Tibial artery (tissue), 4 donors: Measurements from ENCODE around the gene RFPL3.
A peak's percentile ranks its signal among the peaks of the same experiment; 100 is the strongest.

Experiments used
- DNase-seq, 2 donors: peaks; one replicate each; pipeline ENCODE4 v3.0.0-alpha.2; 2019
- H3K27ac ChIP-seq, 2 donors: fragments of 200-600 bp; sonication (generic) in 1 of 2; 1 replicate in 1 of 2; 2 replicates in 1 of 2; pipeline ENCODE4 v1.5.1; 2018 to 2019; ENCODE audit warnings: mild to moderate bottlenecking in 1 of 2
- H3K27me3 ChIP-seq, 2 donors: fragments of 200-600 bp; sonication (generic) in 1 of 2; one replicate each; pipeline versions ENCODE4 v1.5.1 to v1.6.0; 2016 to 2019
- H3K36me3 ChIP-seq, 3 donors: fragments of 200-600 bp; sonication (generic) in 2 of 3; one replicate each; pipeline ENCODE4 v1.5.1; 2016 to 2019; ENCODE audit warnings: mild to moderate bottlenecking in 2 of 3
- H3K4me1 ChIP-seq, 4 donors: fragments of 200-600 bp; sonication (generic) in 2 of 4; 1 replicate in 3 of 4; 2 replicates in 1 of 4; pipeline ENCODE4 v1.5.1; 2016 to 2019
- H3K4me3 ChIP-seq, 2 donors: fragments of 200-600 bp; sonication (generic) in 1 of 2; 1 replicate in 1 of 2; 2 replicates in 1 of 2; pipeline ENCODE4 v1.5.1; 2018 to 2019; ENCODE audit warnings: mild to moderate bottlenecking in 2 of 2
- H3K9me3 ChIP-seq, 3 donors: fragments of 200-600 bp; sonication (generic) in 1 of 3; one replicate each; pipeline ENCODE4 v1.5.1; 2016 to 2019
- CTCF ChIP-seq, 2 experiments: fragments of 200-600 bp in 1 of 2; fragments of 450-650 bp in 1 of 2; IDR thresholded peaks; one replicate each; pipeline ENCODE4 v1.5.1; 2017 to 2019; ENCODE audit warnings: antibody characterized with exemption in 2 of 2, mild to moderate bottlenecking in 1 of 2, moderate library complexity in 1 of 2
- intact Hi-C: fragments of 100-400 bp; cut with DNase I; formaldehyde crosslinking; loops from one replicate; pipeline ENCODE4 v1.15.0; 2023; ENCODE audit warnings: low total_unique reads

Gene RFPL3

GRCh38 chr22:32319861-32320406 is 37.7 kb upstream of the RFPL3 start:
- Histone ChIP-seq H3K9me3 (peaks cover 0 to 5% (median 0%) of the 10 kb centered on the region in 3 donors), H3K4me3 (no peak overlapping the region), H3K27ac (no peak overlapping the region), H3K27me3 (peaks cover 0 to 7% of the 10 kb centered on the region in 2 donors), H3K36me3 (no peaks in the 10 kb centered on the region), H3K4me1 (no peaks in the 10 kb centered on the region)
- DNase-seq: no peak
- intact Hi-C loops: no loop called here
- TF ChIP-seq CTCF (IDR thresholded peaks at IDR 0.05): no peak

- intact Hi-C loops: no loop called here
- no peaks in the 10 kb centered on the region for H3K36me3 ChIP-seq
- TF ChIP-seq CTCF (IDR thresholded peaks at IDR 0.05): no peak
- no peak overlapping the region for H3K27ac ChIP-seq
- H3K9me3 ChIP-seq: no peaks in the 10 kb centered on the region
- peak in 1 of 2 donors; percentile 40 for DNase-seq
- H3K27me3 ChIP-seq: peaks cover 0 to 7% of the 10 kb centered on the region in 2 donors
- no peaks in the 10 kb centered on the region for H3K4me1 ChIP-seq
- H3K4me3 ChIP-seq: no peak overlapping the region
These were observed 34.7 kb upstream of the RFPL3 start for GRCh38 chr22:32322986-32323385.

GRCh38 chr22:32323513-32324164 is 34.0 kb upstream of the RFPL3 start:
- DNase-seq: peak in 1 of 2 donors; percentile 31
- H3K36me3 ChIP-seq: no peaks in the 10 kb centered on the region
- TF ChIP-seq CTCF (IDR thresholded peaks at IDR 0.05): no peak
- no peaks in the 10 kb centered on the region for H3K9me3 ChIP-seq
- intact Hi-C loops: no loop called here
- H3K4me1 ChIP-seq: no peaks in the 10 kb centered on the region
- H3K27me3 ChIP-seq: peaks cover 0 to 7% of the 10 kb centered on the region in 2 donors
- H3K27ac ChIP-seq: no peak overlapping the region
- no peak overlapping the region for H3K4me3 ChIP-seq

GRCh38 chr22:32324505-32325415 is 32.9 kb upstream of the RFPL3 start:
- no peak for TF ChIP-seq CTCF (IDR thresholded peaks at IDR 0.05)
- H3K27me3 ChIP-seq: no peaks in the 10 kb centered on the region
- H3K4me1 ChIP-seq: no peaks in the 10 kb centered on the region
- H3K4me3 ChIP-seq: no peak overlapping the region
- no peaks in the 10 kb centered on the region for H3K9me3 ChIP-seq
- no peak overlapping the region for H3K27ac ChIP-seq
- intact Hi-C loops: no loop called here
- no peaks in the 10 kb centered on the region for H3K36me3 ChIP-seq
- peak in 1 of 2 donors; percentile 44 for DNase-seq

- H3K4me1 ChIP-seq: no peaks in the 10 kb centered on the region
These were observed 32.3 kb upstream of the RFPL3 start for GRCh38 chr22:32325416-32325801.

More at GRCh38 chr22:32325416-32325801, 32.3 kb upstream of the RFPL3 start:
- DNase-seq: peak in 1 of 2 donors; percentile 19
- intact Hi-C loops: no loop called here
- no peak for TF ChIP-seq CTCF (IDR thresholded peaks at IDR 0.05)
- Histone ChIP-seq H3K4me3 (no peak overlapping the region), H3K27ac (no peak overlapping the region), H3K9me3 (no peaks in the 10 kb centered on the region), H3K36me3 (no peaks in the 10 kb centered on the region), H3K27me3 (no peaks in the 10 kb centered on the region)
